H1 (cell line): ENCODE data around the gene KRTAP9-1. TPM values are rescaled to one million over a fixed set of nuclear protein-coding genes. Genes with fewer than 3 reads are reported as not detected.

ENCODE experiments used
- RFX5 ChIP-seq: IDR thresholded peaks from 2 replicates; pipeline ENCODE4 v1.6.1; 2011; ENCODE audit warnings: low read depth, low read length, improper control_type of control experiment, borderline replicate concordance
- RNF2 ChIP-seq: fragments of 200-900, 300-1000 bp; sonication (generic); IDR thresholded peaks from 2 replicates; pipeline ENCODE4 v1.7.1; 2016; ENCODE audit warnings: borderline replicate concordance, low read depth, mild to moderate bottlenecking, antibody characterized with exemption, low read length; ENCODE audit not compliant: poor library complexity, severe bottlenecking; ENCODE audit errors: missing control alignments
- polyA plus RNA-seq, 7 experiments: library from polyadenylated mRNA; depleted of rRNA in 3 of 7; stranded (reverse) in 5 of 7; unstranded in 2 of 7; fragments of >200 nt in 5 of 7; fragments of 200-250 nt in 2 of 7; gene quantifications; 1 replicate in 5 of 7; 2 replicates in 1 of 7; 4 replicates in 1 of 7; pipeline versions ENCODE4 v1.2.1 to v1.2.3, GENCODE V29; 2011 to 2013; ENCODE audit warnings: missing spikeins in 2 of 7, mixed read lengths in 2 of 7
- total RNA-seq: library from RNA; stranded (reverse); fragmentation: NEBNext Ultra II Directional; extraction: Animal tissue kit (Norgen Biotek cat#: 25700); gene quantifications from 2 replicates; pipeline ENCODE4 v1.2.1, GENCODE V29; 2021
- TF ChIP-seq, protein P1 (sequence below): fragments of 300-600 bp; sonication (generic); IDR thresholded peaks from 2 replicates; pipeline ENCODE4 v1.7.1; 2012; ENCODE audit warnings: low read length, moderate library complexity, mild to moderate bottlenecking, inconsistent platforms; ENCODE audit not compliant: insufficient replicate concordance

KRTAP9-1 gene
- total and polyA plus RNA-seq, 2 of the 8 experiments (the other 6 are each of a cell fraction or from before 2014, with no cell fraction given) = not detected

DNA sequence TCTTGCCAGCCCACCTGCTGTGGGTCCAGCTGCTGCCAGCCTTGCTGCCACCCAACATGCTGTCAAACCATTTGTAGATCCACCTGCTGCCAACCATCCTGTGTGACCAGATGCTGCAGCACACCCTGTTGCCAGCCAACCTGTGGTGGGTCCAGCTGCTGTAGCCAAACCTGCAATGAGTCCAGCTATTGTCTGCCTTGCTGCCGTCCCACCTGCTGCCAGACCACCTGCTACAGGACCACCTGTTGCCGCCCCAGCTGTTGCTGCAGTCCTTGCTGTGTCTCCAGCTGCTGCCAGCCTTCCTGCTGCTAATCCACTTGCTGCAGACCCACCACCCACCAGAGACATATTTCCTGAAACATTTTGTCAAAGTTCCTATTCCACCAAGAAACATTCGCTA lies 641 bp downstream of the KRTAP9-1 start (continued):
- TF ChIP-seq, protein P1, sequence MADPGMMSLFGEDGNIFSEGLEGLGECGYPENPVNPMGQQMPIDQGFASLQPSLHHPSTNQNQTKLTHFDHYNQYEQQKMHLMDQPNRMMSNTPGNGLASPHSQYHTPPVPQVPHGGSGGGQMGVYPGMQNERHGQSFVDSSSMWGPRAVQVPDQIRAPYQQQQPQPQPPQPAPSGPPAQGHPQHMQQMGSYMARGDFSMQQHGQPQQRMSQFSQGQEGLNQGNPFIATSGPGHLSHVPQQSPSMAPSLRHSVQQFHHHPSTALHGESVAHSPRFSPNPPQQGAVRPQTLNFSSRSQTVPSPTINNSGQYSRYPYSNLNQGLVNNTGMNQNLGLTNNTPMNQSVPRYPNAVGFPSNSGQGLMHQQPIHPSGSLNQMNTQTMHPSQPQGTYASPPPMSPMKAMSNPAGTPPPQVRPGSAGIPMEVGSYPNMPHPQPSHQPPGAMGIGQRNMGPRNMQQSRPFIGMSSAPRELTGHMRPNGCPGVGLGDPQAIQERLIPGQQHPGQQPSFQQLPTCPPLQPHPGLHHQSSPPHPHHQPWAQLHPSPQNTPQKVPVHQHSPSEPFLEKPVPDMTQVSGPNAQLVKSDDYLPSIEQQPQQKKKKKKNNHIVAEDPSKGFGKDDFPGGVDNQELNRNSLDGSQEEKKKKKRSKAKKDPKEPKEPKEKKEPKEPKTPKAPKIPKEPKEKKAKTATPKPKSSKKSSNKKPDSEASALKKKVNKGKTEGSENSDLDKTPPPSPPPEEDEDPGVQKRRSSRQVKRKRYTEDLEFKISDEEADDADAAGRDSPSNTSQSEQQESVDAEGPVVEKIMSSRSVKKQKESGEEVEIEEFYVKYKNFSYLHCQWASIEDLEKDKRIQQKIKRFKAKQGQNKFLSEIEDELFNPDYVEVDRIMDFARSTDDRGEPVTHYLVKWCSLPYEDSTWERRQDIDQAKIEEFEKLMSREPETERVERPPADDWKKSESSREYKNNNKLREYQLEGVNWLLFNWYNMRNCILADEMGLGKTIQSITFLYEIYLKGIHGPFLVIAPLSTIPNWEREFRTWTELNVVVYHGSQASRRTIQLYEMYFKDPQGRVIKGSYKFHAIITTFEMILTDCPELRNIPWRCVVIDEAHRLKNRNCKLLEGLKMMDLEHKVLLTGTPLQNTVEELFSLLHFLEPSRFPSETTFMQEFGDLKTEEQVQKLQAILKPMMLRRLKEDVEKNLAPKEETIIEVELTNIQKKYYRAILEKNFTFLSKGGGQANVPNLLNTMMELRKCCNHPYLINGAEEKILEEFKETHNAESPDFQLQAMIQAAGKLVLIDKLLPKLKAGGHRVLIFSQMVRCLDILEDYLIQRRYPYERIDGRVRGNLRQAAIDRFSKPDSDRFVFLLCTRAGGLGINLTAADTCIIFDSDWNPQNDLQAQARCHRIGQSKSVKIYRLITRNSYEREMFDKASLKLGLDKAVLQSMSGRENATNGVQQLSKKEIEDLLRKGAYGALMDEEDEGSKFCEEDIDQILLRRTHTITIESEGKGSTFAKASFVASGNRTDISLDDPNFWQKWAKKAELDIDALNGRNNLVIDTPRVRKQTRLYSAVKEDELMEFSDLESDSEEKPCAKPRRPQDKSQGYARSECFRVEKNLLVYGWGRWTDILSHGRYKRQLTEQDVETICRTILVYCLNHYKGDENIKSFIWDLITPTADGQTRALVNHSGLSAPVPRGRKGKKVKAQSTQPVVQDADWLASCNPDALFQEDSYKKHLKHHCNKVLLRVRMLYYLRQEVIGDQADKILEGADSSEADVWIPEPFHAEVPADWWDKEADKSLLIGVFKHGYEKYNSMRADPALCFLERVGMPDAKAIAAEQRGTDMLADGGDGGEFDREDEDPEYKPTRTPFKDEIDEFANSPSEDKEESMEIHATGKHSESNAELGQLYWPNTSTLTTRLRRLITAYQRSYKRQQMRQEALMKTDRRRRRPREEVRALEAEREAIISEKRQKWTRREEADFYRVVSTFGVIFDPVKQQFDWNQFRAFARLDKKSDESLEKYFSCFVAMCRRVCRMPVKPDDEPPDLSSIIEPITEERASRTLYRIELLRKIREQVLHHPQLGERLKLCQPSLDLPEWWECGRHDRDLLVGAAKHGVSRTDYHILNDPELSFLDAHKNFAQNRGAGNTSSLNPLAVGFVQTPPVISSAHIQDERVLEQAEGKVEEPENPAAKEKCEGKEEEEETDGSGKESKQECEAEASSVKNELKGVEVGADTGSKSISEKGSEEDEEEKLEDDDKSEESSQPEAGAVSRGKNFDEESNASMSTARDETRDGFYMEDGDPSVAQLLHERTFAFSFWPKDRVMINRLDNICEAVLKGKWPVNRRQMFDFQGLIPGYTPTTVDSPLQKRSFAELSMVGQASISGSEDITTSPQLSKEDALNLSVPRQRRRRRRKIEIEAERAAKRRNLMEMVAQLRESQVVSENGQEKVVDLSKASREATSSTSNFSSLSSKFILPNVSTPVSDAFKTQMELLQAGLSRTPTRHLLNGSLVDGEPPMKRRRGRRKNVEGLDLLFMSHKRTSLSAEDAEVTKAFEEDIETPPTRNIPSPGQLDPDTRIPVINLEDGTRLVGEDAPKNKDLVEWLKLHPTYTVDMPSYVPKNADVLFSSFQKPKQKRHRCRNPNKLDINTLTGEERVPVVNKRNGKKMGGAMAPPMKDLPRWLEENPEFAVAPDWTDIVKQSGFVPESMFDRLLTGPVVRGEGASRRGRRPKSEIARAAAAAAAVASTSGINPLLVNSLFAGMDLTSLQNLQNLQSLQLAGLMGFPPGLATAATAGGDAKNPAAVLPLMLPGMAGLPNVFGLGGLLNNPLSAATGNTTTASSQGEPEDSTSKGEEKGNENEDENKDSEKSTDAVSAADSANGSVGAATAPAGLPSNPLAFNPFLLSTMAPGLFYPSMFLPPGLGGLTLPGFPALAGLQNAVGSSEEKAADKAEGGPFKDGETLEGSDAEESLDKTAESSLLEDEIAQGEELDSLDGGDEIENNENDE = no peak
- TF ChIP-seq RNF2 (no peak), RFX5 (no peak)
